ENCODE results near the gene PDHA1.

- TF ChIP-seq POLR2AphosphoS5 (IDR thresholded peaks at IDR 0.05) = no peak
- TF ChIP-seq, protein P1, sequence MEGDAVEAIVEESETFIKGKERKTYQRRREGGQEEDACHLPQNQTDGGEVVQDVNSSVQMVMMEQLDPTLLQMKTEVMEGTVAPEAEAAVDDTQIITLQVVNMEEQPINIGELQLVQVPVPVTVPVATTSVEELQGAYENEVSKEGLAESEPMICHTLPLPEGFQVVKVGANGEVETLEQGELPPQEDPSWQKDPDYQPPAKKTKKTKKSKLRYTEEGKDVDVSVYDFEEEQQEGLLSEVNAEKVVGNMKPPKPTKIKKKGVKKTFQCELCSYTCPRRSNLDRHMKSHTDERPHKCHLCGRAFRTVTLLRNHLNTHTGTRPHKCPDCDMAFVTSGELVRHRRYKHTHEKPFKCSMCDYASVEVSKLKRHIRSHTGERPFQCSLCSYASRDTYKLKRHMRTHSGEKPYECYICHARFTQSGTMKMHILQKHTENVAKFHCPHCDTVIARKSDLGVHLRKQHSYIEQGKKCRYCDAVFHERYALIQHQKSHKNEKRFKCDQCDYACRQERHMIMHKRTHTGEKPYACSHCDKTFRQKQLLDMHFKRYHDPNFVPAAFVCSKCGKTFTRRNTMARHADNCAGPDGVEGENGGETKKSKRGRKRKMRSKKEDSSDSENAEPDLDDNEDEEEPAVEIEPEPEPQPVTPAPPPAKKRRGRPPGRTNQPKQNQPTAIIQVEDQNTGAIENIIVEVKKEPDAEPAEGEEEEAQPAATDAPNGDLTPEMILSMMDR (IDR thresholded peaks at IDR 0.05 in 8 of 11, conservative IDR thresholded peaks at IDR 0.05 in 3 of 11) = no peak
Observed at GRCh38 chrX:19388741-19389140, 45.0 kb downstream of the PDHA1 start.
